Measurements from ENCODE around the gene CPE. TPM values are rescaled to one million over a fixed set of nuclear protein-coding genes. Genes with fewer than 3 reads are reported as not detected.

Gene CPE
- total RNA-seq, 1 donor from 2014 or later, result 43.6 TPM

GRCh38 chr4:165520086-165520485 is 141.3 kb downstream of the CPE start:
- Mint-ChIP-seq H3K4me1 (peaks cover 2% of the 10 kb centered on the region), H3K4me3 (no peak overlapping the region), H3K36me3 (no peaks in the 10 kb centered on the region), H3K27me3 (ENCODE audit: insufficient read depth, low read depth) (no peaks in the 10 kb centered on the region), H3K9me3 (no peaks in the 10 kb centered on the region), H3K27ac (no peak overlapping the region)
- Histone ChIP-seq H3K9me3 (ENCODE audit: low read depth) (no peaks in the 10 kb centered on the region), H3K27me3 (no peaks in the 10 kb centered on the region), H3K9ac (no peak overlapping the region), H3K4me1 (no peaks in the 10 kb centered on the region), H3K27ac (no peak overlapping the region), H3F3A (ENCODE audit: low read depth) (no peaks in the 10 kb centered on the region), H3K4me2 (no peak overlapping the region), H2AFZ (replicated peaks) (no peak overlapping the region), H3K4me3 (no peak overlapping the region), H3K79me2 (ENCODE audit: low read depth) (no peaks in the 10 kb centered on the region), H4K20me1 (ENCODE audit: low read depth) (no peaks in the 10 kb centered on the region), H3K36me3 (no peaks in the 10 kb centered on the region)
- no peak for DNase-seq (ENCODE audit: low spot score)
- TF ChIP-seq CTCF (IDR thresholded peaks at IDR 0.05), result no peak
- TF ChIP-seq EZH2phosphoT487 (IDR thresholded peaks at IDR 0.05), result no peak
- TF ChIP-seq EZH2 (IDR thresholded peaks at IDR 0.05), result no peak

- H3K9me3 ChIP-seq (ENCODE audit: low read depth), result no peaks in the 10 kb centered on the region
- H3K4me3 ChIP-seq, result no peak overlapping the region
- no peaks in the 10 kb centered on the region for H4K20me1 ChIP-seq (ENCODE audit: low read depth)
- no peak overlapping the region for H3K4me2 ChIP-seq
- H3K9me3 Mint-ChIP-seq, result no peaks in the 10 kb centered on the region
- no peaks in the 10 kb centered on the region for H3K4me1 ChIP-seq
- H3K27me3 Mint-ChIP-seq (ENCODE audit: insufficient read depth, low read depth), result no peaks in the 10 kb centered on the region
- H3K36me3 Mint-ChIP-seq, result no peaks in the 10 kb centered on the region
- no peak overlapping the region for H3K4me3 Mint-ChIP-seq
- no peak for DNase-seq (ENCODE audit: low spot score)
- H3K27me3 ChIP-seq, result no peaks in the 10 kb centered on the region
- TF ChIP-seq CTCF (IDR thresholded peaks at IDR 0.05) (no peak), EZH2phosphoT487 (IDR thresholded peaks at IDR 0.05) (no peak), EZH2 (IDR thresholded peaks at IDR 0.05) (no peak)
- no peaks in the 10 kb centered on the region for H3K36me3 ChIP-seq
- H3K9ac ChIP-seq, result no peak overlapping the region
- H3K79me2 ChIP-seq (ENCODE audit: low read depth), result no peaks in the 10 kb centered on the region
- no peaks in the 10 kb centered on the region for H3K4me1 Mint-ChIP-seq
- H3K27ac Mint-ChIP-seq, result no peak overlapping the region
- H3K27ac ChIP-seq, result no peak overlapping the region
- H2AFZ ChIP-seq (replicated peaks), result no peak overlapping the region
- no peaks in the 10 kb centered on the region for H3F3A ChIP-seq (ENCODE audit: low read depth)
These were observed 143.2 kb downstream of the CPE start for GRCh38 chr4:165522050-165522449.

GRCh38 chr4:165524532-165525190 is 145.9 kb downstream of the CPE start:
- H3K4me3 ChIP-seq, result no peak overlapping the region
- no peak for TF ChIP-seq EZH2phosphoT487 (IDR thresholded peaks at IDR 0.05)
- no peak for TF ChIP-seq EZH2 (IDR thresholded peaks at IDR 0.05)
- TF ChIP-seq CTCF (IDR thresholded peaks at IDR 0.05), result no peak

More at GRCh38 chr4:165524532-165525190, 145.9 kb downstream of the CPE start:
- no peak for DNase-seq (ENCODE audit: low spot score)
- Histone ChIP-seq H3K36me3 (no peaks in the 10 kb centered on the region), H3K9me3 (ENCODE audit: low read depth) (no peaks in the 10 kb centered on the region), H3K27ac (no peak overlapping the region), H3F3A (ENCODE audit: low read depth) (no peaks in the 10 kb centered on the region), H3K4me1 (no peaks in the 10 kb centered on the region), H4K20me1 (ENCODE audit: low read depth) (no peaks in the 10 kb centered on the region), H3K9ac (no peak overlapping the region), H3K4me2 (no peak overlapping the region), H3K27me3 (no peaks in the 10 kb centered on the region), H2AFZ (replicated peaks) (peak overlapping the region; percentile 89), H3K79me2 (ENCODE audit: low read depth) (no peaks in the 10 kb centered on the region)
- Mint-ChIP-seq H3K36me3 (no peaks in the 10 kb centered on the region), H3K9me3 (no peaks in the 10 kb centered on the region), H3K4me3 (no peak overlapping the region), H3K4me1 (no peaks in the 10 kb centered on the region), H3K27ac (no peak overlapping the region), H3K27me3 (ENCODE audit: insufficient read depth, low read depth) (no peaks in the 10 kb centered on the region)
